ENCODE results near the gene CACNA2D3. TPM values are rescaled to one million over a fixed set of nuclear protein-coding genes. Genes with fewer than 3 reads are reported as not detected.
A peak's percentile ranks its signal among the peaks of the same experiment; 100 is the strongest.

The CACNA2D3 gene
- total RNA-seq, 1 experiment from 2014 or later: not detected

GRCh38 chr3:54873059-54874010 is 751.0 kb downstream of the CACNA2D3 start:
- DNase-seq (ENCODE audit: low spot score): no peak

- DNase-seq (ENCODE audit: low spot score): no peak
Measured at GRCh38 chr3:54874816-54875556, 752.6 kb downstream of the CACNA2D3 start.

GRCh38 chr3:54875596-54876268 is 753.4 kb downstream of the CACNA2D3 start:
- DNase-seq (ENCODE audit: low spot score): no peak

- DNase-seq (ENCODE audit: low spot score): no peak
Measured at GRCh38 chr3:54876694-54877093, 754.3 kb downstream of the CACNA2D3 start.

- no peak for DNase-seq (ENCODE audit: low spot score)
Measured at GRCh38 chr3:54877730-54878129, 755.4 kb downstream of the CACNA2D3 start.

- no peak for DNase-seq (ENCODE audit: low spot score)
Measured at GRCh38 chr3:54878145-54878544, 755.8 kb downstream of the CACNA2D3 start.

GRCh38 chr3:54882129-54882833 is 759.9 kb downstream of the CACNA2D3 start:
- DNase-seq (ENCODE audit: low spot score): no peak

- DNase-seq (ENCODE audit: low spot score): no peak
Measured at GRCh38 chr3:54888162-54888561, 765.8 kb downstream of the CACNA2D3 start.

- DNase-seq (ENCODE audit: low spot score): no peak
Measured at GRCh38 chr3:54888873-54889272, 766.5 kb downstream of the CACNA2D3 start.

GRCh38 chr3:54889731-54890130 is 767.4 kb downstream of the CACNA2D3 start:
- DNase-seq (ENCODE audit: low spot score): no peak

- peak; percentile 82 for DNase-seq (ENCODE audit: low spot score)
Measured at GRCh38 chr3:54891540-54891897, 769.2 kb downstream of the CACNA2D3 start.

GRCh38 chr3:54892168-54892567 is 769.8 kb downstream of the CACNA2D3 start:
- no peak for DNase-seq (ENCODE audit: low spot score)

GRCh38 chr3:54895613-54896012 is 773.3 kb downstream of the CACNA2D3 start:
- DNase-seq (ENCODE audit: low spot score): no peak

GRCh38 chr3:54897028-54897711 is 774.8 kb downstream of the CACNA2D3 start:
- DNase-seq (ENCODE audit: low spot score): no peak

GRCh38 chr3:54899273-54899672 is 776.9 kb downstream of the CACNA2D3 start:
- no peak for DNase-seq (ENCODE audit: low spot score)

- DNase-seq (ENCODE audit: low spot score): no peak
Measured at GRCh38 chr3:54900838-54901591, 778.7 kb downstream of the CACNA2D3 start.

- no peak for DNase-seq (ENCODE audit: low spot score)
Measured at GRCh38 chr3:54901906-54902685, 779.7 kb downstream of the CACNA2D3 start.

GRCh38 chr3:54905261-54905888 is 783.0 kb downstream of the CACNA2D3 start:
- no peak for DNase-seq (ENCODE audit: low spot score)

GRCh38 chr3:54905920-54906319 is 783.6 kb downstream of the CACNA2D3 start:
- no peak for DNase-seq (ENCODE audit: low spot score)

Data from HT-29 (cell line).